CD4-positive, alpha-beta T cell treated with Interleukin-10 for 1 hour (primary cell): Measurements from ENCODE around the gene PAEP.
"Not testable (repeated sequence)": the region's sequence is repeated elsewhere in the genome, so short reads cannot be mapped to it uniquely, and the experiment has no call there.

Source experiments
- DNase-seq: peaks from one replicate; pipeline ENCODE4 v3.0.0-alpha.2; 2020

Gene PAEP

DNA sequence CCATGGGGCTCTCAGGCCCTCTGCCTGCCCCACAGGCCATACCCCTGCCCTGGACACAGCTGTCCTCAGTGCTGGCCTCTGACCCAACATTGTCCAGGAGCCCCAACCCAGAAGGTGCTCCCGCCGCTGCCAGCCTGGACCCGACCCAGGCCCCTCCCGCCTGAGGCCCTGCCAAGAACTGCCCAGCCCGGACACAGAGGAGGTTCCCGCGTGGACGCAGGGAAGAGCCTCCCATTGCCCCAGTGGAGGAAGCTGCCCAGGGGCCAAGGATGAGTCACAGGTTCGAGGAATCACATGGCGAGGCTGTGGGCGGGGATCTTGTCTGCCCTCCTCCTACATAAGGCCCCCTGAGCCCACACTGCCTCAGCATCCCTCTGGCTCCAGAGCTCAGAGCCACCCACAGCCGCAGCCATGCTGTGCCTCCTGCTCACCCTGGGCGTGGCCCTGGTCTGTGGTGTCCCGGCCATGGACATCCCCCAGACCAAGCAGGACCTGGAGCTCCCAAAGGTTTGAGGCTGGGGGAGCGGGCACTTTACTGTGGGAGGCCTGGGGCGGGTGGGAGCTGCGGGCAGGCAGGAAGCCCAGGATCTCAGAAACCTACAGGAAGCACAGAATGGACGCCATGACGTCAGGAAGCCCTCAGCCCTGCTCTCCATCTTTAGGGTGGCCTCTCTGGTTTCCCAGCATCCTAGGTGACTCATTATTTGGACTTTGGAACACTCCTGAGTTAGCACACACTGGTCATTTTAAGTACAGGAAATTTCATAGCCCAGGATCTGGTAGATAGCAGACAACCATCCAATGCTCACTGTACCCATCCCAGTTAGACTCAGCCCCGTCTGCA, at the start of gene PAEP:
PAEP (plus strand) TSS at position 366 of the 844 bp plus-strand sequence.
- no peak for DNase-seq

DNA sequence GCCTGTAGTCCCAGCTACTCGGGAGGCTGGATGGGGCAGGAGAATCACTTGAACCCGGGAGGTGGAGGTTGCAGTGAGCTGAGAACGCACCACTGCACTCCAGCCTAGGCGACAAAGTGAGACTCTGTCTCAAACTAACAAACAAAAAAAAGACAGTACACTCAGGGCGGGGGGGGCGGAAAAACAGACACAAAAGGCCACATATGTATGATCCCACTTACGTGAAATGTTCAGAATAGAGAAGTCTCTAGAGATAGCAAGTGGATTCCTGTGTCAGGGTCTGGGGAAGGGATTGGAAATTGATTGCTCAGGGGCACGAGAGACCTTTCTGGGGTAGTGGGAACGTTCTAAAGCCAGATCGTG, 49.3 kb upstream of the PAEP start:
- DNase-seq = no peak

- no peak for DNase-seq
Observed at GRCh38 chr9:135512904-135513303, 48.7 kb upstream of the PAEP start.

GRCh38 chr9:135513351-135513846, 48.2 kb upstream of the PAEP start:
- DNase-seq = no peak

DNA sequence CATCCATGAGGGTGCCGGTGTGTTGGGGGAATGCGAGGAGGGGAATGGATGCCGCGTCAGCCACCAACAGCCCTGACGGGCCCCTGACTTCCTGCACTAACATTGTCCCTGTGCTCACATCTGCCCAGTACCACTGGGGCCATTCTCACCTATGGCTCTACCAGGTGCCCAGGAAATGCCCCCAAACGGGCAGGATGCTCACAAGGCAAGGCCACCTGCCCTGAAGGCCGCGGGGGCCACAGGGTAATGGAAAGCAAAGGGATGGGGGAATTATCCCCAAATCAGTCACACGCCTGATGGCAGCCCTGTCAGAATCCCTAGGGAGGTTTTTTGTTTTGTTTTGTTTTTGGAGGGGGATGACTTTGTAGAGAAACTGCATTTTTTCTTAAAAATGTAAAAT, 47.6 kb upstream of the PAEP start:
- DNase-seq = not testable (repeated sequence)

DNA sequence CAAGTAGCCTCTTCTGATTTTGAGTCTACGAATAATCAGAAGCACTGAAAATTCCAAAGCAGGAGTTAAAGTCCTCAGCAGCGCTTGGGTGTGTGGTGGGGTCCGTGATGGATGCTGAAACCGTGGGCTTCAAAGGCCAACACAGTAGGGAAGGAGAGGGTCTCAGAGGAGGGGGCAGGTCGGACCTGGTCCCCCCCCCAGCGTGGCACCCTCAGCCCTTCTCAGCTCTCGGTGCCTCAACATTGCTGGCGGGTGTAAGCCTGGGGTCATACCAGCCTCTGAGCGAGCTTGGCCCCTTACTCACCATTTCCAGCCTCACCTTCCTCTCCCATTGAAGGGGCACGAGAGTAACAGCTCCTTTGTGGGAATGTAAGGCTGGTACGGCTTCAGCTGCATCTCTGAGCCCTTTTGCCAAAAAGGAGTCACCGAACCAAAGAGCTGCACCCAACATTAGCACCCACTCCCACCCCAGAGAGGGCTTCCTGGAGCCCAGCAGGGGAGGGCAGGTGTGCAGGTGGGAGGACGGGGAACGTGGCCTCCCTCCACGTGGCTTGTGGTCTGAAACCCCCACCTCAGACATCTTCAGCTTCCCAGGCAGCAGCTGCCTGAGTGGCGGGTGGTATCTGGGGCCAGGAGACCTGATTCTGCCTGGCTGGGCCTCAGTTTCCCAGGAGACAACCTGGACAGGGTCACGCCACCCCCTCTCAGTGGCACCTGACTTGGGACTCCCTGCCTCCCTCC, 47.0 kb upstream of the PAEP start:
- DNase-seq = no peak

DNA sequence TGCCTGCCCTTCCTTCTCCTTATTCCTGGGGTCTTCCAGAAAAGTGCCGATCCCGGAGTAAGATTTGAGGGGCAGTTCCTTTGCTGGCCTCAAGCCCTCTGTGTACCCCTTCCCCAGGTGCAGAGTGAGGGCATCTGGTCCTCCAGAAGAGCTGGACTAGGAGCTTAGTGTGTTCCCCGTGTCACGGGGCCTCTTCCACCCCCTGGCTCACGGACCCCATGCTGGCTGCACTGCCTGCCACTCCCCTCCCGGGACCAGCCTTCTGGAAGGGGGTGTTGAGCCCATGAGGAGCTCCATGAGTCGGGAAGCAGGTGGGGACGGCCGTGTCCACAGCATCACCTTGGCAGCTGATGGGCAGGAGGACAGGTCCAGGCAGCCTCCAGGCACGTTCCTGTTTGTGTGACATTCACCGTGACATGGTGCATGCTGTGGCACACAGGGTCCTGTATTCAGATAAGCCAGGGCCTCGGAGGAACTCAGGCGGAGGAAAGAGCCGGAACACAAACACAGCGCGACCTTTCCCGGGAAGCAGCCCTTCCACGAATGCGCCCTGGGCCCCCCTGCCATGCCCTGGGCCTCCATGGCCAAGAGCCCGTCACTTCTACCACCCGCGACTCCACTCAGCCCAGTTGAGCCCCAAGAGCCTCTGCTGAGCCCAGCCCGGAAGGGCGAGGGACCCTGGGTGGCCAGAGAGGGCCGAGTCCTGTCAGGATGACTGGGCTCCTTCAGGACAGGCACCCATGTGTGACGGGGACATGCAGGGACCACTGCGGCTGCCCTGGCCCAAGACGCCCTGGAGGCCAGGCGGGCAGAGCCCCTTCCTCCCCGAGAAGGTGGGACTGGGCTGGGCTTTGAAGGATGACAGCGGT, 46.2 kb upstream of the PAEP start:
- DNase-seq = no peak

- no peak for DNase-seq
Observed at GRCh38 chr9:135516132-135516860, 45.3 kb upstream of the PAEP start.

GRCh38 chr9:135517407-135517822, 44.1 kb upstream of the PAEP start:
- DNase-seq = no peak

DNA sequence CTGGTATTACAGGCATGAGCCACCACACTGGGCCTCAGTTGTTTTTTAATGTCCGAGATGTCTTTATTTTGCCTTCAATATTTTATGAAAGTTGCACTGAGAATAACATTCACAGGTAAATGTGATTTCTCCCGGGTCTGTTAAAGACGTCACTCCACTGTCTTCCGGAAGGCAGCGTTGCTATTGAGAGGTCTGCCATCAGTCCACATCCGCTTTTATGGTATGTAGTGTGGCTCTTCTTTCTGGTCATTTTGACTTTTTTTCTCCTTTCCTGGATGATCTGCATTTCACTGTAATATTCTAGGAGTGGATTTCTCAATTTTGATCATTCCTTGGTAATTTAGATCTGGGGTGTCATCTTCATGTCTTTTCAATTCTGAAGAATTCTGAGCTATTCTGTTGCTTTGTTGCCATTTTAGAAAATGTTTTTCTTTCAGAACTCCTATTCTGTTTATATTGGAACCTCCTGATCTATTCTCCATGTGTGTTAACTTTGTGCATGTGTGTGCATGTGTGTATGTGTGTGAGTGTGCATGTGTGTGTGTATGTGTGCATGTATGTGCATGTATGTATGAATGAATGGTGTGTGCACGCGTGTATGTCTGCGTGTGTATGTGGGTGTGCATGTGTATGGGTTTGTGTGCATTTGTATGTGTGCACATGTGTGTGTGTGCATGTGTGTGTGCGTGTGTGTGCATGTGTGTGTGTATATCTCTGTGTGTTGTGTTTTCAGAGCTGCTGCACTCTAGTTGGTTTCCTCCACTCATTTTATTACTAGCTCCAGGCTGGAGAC, 42.2 kb upstream of the PAEP start:
- no peak for DNase-seq

DNA sequence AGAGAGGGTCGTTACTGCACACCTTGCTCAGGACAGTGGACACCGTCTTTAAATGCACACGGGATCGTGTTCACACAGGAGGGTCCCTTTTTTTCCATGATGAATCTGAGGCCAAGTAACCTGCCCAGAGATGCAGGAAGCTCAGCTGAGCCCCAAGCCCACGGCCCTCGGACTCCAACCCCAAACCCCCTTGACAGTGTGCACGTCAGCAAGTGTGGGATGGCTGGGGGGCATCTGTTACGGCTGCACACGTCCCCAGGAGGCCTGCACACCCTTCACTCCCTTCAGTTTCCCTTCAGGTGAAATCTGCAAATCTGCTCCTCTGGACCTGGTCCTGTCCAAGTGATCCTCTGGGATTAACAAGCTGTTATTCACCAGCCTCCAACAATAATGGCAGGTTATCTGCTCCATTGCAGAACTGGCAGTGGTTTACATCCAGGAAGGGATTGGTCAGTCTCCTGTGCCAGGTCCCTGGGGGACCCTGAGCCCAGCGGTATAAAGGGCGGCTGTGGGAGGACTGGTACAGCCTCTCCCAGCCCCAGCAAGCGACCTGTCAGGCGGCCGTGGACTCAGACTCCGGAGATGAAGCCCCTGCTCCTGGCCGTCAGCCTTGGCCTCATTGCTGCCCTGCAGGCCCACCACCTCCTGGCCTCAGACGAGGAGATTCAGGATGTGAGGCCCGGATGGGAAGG, 40.5 kb upstream of the PAEP start, which contains the start of gene LCN1:
LCN1 (plus strand) TSS at position 525 of the 692 bp plus-strand sequence; CDS start at position 583, 58 bp downstream.
- DNase-seq = no peak

DNA sequence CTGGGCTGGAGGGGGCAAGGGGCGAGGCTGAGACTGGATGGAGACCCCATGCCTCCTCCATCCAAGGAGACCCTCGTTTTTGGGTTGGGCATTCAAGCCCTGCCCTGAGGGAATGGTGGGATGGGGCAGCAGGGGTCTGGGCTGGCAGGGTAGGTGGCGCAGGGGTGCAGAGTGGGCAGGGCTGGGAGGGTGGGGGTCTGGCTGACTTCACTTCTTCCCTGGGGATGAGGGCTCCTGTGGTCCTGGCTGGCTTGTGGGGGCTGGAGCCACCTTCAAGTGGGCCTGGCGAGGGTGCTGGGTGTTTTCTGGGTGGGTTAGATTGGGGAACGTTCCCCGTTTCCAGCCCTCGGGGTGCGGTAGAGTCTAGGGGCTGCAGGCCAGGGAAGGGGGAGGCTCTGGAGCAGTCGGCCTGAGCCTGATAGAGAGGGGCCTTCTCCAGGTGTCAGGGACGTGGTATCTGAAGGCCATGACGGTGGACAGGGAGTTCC, 39.9 kb upstream of the PAEP start:
- no peak for DNase-seq

DNA sequence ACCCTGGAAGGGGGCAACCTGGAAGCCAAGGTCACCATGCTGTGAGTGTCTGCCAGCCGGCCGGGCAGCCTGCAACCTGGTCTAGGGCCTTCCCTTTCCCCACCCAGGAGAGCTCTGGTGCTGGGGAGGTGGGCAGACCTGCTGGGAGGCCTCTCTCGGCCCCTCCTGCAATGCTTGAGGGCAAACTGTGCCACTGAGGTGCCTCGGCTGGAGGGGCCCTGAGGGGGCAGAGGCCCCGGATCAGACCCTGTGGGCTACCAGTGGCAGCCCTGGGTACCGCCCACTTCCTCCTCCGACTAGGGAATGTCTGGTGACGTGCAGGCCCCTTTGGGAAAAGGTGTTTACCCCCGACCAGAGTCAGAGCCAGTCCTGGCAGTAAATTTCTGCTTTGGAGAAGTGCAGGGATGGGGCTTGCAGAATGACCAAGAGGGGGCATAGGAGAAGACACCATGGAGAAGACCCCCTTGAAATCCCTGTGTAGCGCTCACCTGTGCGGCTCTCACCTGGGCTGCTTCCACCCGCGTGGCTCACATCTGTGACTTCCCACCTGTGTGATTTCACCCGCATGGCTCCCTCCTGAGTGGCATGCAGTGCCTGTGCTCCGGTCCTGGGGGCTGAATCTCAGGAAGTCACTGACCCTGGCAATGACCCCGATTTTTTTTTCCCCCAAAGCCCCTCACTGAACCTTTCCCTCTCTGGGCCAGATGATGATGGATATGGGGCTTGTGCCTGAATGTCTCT, 39.2 kb upstream of the PAEP start:
- DNase-seq = no peak

DNA sequence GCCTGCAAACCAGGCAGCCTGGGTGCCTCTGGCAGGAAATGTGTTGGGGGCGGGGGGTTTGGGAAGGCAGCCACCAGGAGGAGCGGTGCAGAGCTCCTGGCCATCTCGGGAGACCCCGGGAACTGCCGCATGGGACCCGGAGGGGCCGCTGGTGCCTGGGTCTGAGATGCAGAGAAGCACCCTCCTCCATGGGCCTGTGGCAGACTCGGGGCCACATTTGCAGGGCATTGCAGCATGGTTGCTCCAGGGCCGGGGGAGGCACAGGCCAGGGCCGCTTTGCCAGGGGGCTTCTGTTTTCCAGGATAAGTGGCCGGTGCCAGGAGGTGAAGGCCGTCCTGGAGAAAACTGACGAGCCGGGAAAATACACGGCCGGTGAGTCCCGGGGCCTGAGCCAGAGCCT, 38.6 kb upstream of the PAEP start:
- DNase-seq = no peak

DNA sequence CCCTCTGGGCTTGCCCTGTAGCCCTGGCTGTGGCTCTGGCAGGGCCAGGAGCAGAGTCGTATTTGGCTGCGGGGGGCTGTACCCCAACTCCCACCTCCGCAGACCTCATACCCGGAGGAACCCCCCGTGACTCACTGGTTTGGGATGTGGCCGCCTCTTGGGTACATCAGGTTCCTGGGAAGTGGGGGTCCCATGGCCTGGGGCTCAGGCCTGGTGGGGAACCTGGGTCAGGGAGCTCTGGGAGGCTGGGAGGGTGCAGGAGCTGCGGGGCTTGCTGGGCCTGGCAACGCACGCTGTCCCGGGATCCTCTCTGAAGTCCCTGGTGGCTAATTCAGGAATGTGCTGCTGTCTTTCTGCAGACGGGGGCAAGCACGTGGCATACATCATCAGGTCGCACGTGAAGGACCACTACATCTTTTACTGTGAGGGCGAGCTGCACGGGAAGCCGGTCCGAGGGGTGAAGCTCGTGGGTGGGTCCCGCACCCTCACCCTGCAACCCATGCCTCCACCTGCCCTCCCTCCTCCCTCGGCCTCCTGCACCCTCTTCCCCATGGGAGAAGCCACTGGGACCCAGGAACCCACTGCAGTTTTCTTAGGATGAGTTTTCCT, 37.9 kb upstream of the PAEP start:
- no peak for DNase-seq

DNA sequence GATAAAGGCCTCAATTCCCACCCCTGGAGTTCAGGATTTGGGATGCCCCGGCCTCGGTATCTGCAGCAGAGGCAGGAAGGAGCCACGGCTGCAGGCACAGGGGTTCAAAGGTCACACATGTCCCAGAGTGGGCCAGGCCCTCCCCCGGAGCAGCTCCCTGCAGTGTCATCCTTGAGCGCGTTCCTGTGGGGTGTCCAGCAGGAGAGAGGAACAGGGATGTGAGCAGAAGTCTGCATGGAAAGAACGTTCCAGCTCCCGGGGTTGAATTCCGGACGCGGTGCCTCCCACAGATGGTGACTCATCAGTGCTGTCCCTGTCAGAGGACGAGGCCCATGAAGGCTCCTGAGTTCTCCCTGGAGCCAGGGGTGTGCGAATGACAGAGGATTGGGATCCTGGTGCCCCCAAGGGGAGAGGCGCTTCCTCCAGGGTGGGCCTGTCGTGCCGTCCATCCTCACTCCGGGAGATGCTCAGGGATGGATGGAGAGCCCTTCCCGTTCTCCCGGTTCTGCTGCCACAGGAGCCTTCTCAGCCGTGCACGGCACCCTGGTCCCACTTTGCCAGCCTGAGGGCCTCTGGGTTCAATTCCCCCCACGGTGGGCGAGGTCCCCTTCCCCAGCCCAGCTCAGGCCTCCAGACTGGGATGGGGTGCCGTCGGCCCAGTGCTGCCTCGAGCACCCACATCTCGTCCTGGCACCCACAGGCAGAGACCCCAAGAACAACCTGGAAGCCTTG, 37.3 kb upstream of the PAEP start:
- DNase-seq = no peak

DNA sequence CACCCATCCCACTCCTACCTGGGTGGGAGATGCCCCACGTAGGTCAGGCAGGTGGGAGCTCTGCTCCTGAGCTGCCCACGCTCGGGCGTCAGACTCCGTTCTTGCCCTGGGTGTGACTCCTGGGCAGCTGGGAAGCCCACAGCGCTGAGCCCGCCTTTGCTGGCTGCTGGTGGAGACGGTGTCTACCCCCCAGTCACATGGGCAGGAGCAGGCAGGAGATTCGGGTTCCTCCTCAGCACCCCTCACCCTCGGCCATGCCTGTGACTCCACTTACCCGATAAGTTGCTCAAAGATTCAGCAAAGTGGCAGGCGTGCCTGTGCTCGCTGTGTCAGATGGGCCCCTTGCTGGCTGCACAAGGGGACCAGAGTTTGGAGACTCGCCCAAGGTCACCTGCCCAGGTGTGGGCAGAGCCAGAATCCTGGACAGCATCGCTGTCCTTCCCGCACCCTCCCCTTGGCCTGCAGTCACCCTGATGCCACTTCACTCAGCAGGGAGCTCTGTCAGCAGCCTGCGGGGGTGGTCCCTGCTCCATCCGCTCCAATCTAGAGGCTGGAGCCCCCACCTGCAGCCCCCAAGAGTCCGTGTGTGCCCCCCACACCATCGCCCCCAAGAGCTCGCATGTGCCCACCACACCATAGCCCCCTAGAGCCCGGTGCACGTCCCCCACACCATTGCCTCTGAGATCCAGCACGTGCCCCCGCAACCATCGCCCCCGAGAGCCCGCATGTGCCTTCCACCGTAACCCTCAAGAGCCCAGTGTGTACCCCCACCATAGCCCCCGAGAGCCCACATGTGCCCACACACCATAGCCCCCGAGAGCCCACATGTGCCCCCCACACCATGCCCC, 36.1 kb upstream of the PAEP start:
- no peak for DNase-seq
